GM18861 (cell line): ENCODE results near the gene TTC9B.
A peak's percentile ranks its signal among the peaks of the same experiment; 100 is the strongest.

ENCODE experiments used
- ATAC-seq: cut with Tn5 transposase; IDR thresholded peaks from one replicate; pipeline ENCODE4 v1.9.1; 2021; ENCODE audit not compliant: unreplicated experiment

TTC9B gene

DNA sequence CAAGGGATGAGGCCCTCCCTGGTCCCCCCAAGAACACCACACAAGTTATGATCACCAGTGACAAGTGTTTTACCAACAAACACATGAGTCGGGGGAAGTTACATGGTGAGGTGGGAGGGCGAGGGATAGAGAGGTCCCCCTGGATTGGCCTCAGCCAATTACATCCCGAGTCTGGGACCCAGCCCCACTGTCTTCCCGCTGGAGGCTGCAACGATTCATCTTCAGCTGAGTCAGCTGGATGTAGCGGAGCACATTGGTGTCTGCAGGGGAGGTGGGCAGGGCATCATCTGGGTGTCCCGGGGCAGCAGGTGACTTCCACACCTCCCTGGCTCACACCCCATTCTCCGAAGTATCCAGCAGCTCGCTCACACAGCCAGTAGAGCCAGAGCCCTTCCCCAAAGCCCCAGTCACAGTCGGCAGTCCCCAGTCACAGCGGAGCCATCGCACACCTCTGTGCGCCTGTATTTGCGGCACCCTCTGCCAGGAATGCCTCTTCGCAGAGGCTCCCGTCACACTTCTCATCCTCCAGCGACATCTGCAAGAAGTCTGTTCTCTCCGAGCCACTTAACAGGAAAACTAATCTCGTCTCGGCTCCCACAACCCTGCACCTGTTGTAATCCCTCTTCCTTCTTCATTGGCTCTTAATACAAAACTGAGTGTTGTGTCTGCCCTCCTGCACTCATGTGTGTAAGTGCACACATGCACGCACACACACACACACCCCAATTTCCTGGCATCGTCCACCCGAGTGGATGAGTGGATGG, 2.0 kb downstream of the TTC9B start:
- ATAC-seq = no peak

DNA sequence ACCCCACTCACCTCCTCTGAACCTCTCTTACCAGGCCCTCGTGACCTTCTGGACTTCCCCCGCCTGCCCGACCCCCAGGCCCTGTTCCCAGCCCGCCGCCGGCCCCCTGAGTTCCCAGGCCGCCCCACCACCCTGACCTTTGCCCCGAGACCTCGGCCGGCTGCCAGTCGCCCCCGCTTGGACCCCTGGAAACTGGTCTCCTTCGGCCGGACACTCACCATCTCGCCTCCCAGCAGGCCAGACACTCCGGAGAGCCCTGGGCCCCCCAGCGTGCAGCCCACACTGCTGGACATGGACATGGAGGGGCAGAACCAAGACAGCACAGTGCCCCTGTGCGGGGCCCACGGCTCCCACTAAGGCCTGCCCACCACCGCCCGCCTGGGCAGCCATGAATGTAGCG, 3.2 kb downstream of the TTC9B start:
- ATAC-seq = no peak

DNA sequence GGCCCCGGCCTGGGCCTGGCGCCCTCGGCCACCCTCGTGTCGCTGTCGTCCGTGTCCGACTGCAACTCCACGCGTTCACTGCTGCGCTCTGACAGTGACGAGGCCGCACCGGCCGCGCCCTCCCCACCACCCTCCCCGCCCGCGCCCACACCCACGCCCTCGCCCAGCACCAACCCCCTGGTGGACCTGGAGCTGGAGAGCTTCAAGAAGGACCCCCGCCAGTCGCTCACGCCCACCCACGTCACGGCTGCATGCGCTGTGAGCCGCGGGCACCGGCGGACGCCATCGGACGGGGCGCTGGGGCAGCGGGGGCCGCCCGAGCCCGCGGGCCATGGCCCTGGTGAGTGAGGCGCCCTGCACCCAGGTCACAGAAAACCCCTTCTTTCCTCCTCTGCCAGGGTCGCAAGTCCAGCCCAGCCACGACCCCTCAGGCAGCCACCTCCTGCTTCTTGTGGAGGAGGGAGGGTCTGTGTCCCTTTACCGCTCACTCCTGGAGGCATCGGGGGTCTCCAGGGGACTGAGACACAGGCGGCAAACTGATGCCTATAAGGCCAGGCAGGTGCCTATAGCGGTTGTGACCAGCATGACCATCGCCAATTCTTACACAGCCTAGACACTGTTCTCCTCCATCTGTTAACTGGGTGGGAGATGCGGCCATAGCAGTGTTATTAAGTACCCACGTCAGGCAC, 4.2 kb downstream of the TTC9B start:
- no peak for ATAC-seq

DNA sequence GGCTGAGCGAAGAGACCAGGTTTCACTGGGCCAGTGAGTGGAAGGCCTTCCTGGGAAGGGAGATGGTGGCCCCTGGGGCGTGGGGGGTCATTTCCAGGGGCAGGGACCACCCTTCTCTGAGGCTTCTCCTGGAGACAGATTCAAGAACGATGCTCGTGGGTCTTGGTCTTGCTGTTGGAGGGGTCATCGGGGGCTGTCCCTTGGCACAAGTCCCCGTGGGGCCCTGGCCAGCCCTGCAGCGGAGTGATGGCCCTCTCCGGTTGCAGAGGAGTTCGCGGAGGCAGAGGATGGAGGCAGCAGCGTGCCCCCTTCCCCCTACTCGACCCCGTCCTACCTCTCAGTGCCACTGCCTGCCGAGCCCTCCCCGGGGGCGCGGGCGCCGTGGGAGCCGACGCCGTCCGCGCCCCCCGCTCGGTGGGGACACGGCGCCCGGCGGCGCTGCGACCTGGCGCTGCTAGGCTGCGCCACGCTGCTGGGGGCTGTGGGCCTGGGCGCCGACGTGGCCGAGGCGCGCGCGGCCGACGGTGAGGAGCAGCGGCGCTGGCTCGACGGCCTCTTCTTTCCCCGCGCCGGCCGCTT, 4.8 kb downstream of the TTC9B start:
- ATAC-seq = no peak

DNA sequence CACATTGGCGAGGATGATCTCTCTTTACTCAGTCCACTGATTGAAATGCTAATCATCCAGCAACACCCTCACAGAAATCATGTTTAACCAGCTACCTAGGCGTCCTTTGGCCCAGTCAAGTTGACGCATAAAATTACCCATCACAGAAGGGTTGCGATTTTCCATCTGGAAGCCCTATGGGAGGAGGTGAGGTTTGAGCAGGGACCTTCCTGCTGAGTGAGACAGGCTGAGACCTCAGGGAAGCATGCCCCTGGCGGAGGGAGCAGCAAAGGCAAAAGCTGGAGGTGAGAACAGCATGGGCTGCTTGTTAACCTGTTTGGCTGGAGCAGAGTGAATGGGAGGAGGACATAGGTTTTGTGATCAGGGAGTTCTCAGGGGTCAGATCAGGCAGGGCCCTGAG, 7.3 kb downstream of the TTC9B start:
- ATAC-seq = no peak

DNA sequence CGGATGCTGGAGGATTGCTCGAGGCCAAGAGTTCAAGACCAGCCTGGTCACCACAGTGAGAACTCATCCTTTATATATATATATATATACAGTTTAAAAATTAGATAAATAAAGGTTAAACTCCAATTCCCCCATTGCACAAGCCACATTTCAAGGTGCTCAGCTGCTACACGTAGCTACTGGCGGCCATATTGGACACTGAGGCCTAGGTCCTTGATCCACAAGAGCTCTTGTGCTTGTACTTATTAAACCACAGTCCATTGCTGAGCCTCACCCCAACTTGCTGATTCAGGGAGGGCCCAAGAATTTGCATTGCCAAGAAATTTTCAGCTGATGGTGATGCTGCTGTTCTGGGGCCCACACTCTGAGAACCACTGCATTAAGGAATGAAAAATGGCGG, 9.6 kb downstream of the TTC9B start:
- no peak for ATAC-seq

DNA sequence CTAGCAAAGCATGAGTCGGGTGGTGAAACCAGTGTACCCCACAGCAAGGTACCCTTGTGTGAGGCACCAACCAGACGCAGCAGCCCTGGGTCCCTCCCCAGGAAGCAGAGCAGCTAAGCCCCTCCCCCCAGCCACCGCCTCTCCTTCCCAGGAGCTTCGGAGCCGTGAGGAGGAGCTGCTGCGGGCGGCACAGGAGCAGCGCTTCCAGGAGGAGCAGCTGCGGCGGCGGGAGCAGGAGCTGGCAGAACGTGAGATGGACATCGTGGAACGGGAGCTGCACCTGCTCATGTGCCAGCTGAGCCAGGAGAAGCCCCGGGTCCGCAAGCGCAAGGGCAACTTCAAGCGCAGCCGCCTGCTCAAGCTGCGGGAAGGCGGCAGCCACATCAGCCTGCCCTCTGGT, 12.4 kb downstream of the TTC9B start:
- ATAC-seq = no peak

DNA sequence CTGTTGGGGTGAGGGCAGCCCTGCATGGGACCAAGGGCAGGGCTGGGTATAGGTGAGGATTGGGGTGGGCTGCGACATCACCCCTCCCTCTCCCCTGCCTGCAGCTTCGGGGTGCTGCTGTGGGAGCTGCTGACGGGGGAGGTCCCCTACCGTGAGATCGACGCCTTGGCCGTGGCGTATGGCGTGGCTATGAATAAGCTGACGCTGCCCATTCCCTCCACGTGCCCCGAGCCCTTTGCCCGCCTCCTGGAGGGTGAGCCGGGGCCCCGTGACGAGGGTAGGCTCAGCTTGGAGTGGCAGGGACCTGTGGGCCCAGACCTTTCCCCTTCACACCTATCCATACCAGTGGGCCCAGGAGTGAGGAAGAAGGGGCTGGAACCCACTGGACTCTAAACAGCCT, 13.8 kb downstream of the TTC9B start:
- ATAC-seq = no peak

DNA sequence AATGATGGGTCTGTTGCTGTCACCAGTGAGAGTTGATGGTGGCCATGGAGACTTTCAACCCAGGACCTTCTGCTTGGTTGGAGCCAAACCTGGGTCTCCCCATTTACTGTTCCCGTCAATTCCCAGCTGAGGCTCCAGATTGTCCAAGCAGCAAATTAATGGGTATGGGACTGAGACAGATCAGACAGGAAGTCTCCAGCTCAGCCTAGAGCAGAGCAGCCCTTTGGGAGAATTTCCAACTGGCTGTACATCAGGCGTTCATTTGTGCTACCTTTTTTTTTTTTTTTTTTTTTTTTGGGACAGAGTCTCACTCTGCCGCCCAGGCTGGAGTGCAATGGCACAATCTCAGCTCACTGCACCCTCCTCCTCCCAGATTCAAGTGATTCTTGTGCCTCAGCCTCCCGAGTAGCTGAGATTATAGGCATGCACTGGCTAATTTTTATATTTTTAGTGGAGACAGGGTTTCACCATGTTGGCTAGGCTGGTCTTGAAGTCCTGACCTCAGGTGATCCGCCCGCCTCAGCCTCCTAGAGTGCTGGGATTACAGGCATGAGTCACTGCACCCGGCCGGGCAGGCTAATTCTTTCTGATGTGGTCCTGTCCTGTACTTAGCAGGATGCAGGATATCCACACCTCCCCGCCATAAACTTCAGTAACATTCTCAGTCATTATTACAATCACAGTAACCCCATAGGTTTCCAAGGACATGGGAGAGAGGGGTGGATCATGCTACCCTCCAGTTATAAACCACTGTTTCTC, 17.7 kb downstream of the TTC9B start:
- ATAC-seq = no peak

DNA sequence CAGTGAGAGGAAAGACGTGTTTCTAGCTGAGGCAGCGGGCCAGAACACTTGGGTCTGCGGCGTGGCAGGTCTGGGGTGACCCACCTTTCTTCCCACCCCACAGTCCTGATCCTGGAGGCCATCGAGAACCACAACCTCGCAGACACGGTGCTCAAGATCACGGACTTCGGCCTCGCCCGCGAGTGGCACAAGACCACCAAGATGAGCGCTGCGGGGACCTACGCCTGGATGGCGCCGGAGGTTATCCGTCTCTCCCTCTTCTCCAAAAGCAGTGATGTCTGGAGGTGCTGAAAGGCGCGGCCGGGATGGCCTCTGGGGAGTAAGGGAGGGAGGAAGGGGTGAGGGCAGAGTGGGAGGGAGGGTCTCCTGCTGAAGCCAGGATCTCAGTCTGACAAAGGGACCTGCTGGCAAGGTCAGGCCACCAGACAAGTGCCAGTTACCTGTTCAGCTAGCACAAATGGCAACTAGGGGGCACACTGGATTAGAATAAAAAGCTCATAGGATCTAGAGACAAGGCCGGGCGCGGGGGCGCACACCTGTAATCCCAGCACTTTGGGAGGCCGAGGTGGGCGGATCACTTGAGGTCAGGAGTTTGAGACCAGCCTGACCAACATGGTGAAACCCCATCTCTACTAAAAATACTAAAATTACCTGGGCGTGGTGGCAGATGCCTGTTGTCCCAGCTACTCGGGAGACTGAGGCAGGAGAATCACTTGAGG, 19.8 kb downstream of the TTC9B start:
- ATAC-seq = no peak

DNA sequence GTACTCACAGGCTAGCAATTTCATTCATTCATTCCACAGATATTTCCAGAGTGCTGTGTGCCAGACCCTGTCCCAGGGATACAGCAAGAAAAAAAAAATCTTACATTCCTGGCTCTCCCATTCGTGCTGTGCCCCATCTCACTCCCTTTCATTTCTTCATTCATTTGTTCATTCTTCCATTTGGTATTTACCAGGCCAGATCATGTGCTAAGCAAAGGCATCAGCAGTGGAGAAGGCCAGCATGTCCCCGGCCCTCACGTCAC, 24.7 kb downstream of the TTC9B start:
- no peak for ATAC-seq

DNA sequence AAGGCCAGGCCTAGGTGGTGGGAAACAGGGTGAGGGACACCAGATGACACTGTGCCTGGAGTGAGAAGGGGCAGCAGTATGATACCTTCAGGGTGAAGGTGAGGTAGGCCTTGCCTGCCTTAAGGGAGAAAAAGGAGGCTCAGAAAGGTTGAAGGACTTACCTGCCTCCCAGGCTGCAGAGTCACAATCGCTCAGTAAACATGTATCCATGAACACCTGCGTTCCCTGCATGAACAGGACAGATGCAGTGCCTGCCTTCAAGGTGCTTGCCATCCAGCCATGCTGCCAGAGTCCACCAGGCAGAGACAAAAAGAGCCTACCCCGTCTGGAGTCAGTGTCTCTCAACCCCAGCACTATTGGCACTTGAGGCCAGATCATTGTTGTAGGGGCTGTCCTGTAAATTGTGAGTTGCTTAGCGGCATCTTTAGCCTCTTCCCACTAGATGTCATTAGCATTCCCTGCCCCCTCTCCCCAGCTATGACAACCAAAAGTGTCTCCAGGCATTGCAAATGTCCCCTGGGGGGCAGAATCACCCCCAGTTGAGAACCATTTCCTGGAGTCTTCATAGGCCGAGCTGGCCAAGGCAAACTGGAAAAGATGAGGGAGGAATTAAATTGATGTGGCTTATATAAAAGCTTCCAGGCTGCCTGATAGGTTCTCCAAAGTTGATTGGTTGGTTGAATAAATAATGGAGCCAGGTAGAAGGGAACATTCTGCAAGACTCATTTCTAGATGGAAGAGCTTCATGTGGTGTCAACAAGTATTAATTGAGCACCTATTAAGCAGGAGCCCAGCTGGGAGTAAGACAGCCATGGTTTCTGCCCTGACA, 25.2 kb downstream of the TTC9B start:
- ATAC-seq = no peak

DNA sequence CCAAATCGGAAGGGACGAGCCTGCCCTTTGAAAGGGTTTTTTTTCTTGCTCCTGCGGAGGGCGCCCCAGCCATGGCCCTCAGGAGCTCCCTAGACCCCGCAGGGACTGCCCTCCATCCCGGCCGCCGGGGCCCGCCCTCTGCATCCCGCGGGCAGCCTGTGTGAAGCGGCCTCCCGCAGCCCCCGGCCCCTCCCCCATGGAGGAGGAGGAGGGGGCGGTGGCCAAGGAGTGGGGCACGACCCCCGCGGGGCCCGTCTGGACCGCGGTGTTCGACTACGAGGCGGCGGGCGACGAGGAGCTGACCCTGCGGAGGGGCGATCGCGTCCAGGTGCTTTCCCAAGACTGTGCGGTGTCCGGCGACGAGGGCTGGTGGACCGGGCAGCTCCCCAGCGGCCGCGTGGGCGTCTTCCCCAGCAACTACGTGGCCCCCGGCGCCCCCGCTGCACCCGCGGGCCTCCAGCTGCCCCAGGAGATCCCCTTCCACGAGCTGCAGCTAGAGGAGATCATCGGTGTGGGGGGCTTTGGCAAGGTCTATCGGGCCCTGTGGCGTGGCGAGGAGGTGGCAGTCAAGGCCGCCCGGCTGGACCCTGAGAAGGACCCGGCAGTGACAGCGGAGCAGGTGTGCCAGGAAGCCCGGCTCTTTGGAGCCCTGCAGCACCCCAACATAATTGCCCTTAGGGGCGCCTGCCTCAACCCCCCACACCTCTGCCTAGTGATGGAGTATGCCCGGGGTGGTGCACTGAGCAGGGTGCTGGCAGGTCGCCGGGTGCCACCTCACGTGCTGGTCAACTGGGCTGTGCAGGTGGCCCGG, 26.1 kb downstream of the TTC9B start:
- no peak for ATAC-seq

DNA sequence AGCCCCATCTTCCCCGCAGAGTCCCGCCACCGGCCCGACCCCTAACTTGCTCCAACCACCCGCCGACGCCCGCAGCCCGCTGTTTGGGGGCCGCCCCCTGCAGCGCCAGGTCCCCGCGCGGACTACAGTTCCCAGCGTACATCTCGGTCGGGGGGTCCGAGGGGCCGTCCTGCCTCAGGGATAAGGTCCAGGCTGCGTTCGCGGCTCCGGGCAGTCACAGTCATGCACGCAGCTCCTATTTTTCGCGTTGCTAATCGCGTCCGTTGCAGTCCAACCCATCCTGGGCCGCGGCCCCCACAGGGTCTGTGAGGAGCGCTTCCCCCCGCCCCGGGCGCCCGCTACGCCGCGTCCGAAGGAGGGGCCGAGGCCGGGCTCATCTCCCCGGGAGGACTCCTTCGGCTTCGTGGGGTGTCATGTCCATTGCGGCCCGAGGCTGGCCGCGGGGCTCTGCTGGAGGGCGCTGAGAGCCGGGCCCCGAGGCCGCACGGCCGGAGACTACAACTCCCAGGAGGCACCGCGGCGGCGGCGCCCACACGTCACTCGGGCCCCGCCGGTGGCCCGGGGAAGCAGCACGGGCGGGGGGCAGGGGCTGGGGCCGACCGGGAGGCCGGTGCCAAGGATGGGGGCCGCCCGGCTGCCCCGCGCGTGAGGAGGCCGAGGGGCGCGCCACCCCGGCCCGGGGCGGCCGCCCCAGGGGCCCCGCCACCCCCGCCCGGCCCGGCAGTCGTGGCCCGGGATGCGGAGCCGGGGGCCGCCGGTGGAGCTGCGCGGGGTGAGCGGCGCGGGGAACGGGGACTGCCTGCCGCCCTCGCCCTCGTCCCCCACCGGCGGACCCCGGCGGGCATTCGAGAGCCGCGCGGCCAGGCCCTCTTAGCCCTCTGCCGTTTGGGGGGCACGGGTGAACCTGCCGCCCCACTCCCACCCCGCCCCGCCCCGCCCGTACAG, 27.0 kb downstream of the TTC9B start, which contains the start of gene MAP3K10:
Gene MAP3K10, plus strand, starts transcription at position 536 of the 945 bp plus-strand sequence. CDS start 606 bp downstream, outside the sequence.
- peak; percentile 55 for ATAC-seq

DNA sequence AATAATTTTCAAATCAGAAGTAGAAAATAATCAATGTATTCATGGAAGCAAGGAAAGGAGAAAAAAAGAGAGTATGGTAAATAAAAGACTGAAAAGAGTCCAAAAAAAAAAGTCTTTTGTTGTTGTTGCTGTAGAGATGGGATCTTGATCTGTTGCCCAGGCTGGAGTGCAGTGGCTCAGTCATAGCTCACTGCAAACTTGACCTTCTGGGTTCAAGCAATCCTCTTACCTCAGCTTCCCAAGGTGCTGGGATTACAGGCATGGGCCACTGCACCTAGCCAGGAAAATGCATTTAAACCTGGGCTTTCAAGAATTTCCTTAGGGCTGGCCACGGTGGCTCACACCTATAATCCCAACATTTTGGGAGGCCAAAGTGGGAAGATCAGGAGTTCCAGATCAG, 33.9 kb downstream of the TTC9B start:
- ATAC-seq = no peak

DNA sequence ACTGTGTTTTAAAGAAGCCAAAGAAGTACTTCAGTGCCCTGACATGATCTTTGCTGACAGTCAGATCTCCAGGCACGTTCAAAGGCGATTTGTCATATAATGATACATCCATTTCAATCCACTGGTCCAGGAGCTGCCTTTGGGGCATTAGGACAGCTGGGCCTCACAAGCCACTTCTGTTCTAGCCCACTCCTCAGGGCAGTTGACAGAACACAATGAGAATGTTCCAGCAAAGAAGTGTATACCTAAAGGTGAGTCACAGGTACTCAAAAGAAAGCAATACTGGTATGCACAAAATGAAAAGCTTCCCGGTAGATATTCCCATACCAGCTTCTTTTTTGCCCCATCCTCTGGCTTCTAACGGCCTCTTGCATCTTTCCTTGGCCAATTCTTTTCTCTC, 39.4 kb downstream of the TTC9B start:
- no peak for ATAC-seq

DNA sequence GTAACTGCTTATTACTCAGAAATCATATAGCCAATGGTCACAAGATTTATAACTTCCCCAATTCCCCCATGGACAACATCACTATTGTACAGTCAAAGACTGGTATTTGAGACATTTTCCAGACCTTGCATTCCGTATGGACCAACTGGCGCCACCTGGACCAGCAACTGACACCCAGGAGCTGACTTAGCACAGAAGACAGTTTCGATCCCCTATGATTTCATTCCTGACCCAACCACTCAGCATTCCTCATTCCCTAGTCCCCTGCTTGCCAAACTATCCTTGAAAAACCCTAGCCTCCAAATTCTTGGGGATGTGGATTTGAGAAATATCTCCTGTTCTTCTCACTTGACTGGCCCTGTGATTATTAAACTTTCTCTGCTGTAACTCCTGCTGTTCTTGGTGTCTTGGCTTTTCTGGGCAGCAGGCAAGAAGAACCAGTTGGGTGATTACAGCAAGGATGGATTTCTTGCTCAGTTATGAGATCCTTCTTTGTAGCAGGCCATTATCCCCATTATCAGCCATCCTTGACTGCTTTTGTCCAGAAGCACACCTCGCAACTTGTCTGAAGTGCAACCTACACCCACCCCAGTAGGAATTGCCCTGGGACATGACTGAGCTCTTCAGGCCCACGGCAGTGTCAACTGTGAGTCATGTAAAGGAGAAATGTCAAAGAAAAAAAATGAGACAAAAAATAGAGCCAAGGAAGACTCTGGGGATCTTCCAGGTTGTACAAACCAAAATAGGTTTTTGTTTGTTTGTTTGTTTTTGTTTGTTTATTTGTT, 40.7 kb downstream of the TTC9B start:
- no peak for ATAC-seq

DNA sequence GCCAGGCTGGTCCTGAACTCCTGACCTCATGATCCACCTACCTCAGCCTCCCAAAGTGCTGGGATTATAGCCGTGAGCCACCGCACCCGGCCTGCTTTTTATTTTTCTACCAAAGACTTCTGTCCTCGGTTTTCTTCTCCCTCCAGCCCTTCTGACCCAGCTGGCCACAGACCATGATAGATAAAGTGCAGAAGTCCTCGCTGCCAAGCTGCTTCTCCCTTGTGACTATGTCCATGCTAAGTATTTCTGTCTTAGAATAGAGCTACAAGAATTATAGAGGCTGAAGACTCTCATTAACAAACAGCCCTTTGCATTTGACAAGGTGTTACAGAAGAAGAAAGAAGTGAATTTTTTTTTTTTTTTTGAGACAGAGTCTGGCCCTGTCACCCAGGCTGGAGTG, 42.4 kb downstream of the TTC9B start:
- ATAC-seq = no peak
